Hematopoietic multipotent progenitor cell treated with erythropoietin and hydrocortisone succinate and interleukin-3 and kit ligand, for 15 days (in vitro differentiated cells): Measurements from ENCODE around the gene TYMS.
A peak's percentile ranks its signal among the peaks of the same experiment; 100 is the strongest.

Source experiments
- DNase-seq: peaks from one replicate; pipeline ENCODE4 v3.0.0-alpha.2; 2015; ENCODE audit warnings: low spot score

TYMS gene

GRCh38 chr18:712401-713134 lies 55.1 kb downstream of the TYMS start, which contains the start of gene ENOSF1:
TSS of gene ENOSF1 (minus strand) at chr18:712630. CDS start at chr18:712587, 43 bp downstream.
- peak; percentile 84 for DNase-seq

- no peak for DNase-seq
Measured at GRCh38 chr18:713135-713490, 55.7 kb downstream of the TYMS start.

GRCh38 chr18:715626-716025 lies 58.2 kb downstream of the TYMS start:
- DNase-seq = no peak

GRCh38 chr18:717003-717402 lies 59.5 kb downstream of the TYMS start:
- DNase-seq = no peak
